Subcutaneous abdominal adipose tissue (tissue), 5 donors: ENCODE data around the gene ACYP2.

Experiments
- H3K27ac ChIP-seq: one replicate; pipeline ENCODE4 v1.7.0; 2013; ENCODE audit warnings: low read depth, mild to moderate bottlenecking, inconsistent platforms, low read length, moderate library complexity
- H3K27me3 ChIP-seq, 5 donors: one replicate each; pipeline ENCODE4 v1.7.0; 2013; ENCODE audit warnings: low read length in 5 of 5, inconsistent platforms in 1 of 5; ENCODE audit not compliant: control insufficient read depth in 5 of 5, insufficient read depth in 4 of 5
- H3K36me3 ChIP-seq, 5 donors: one replicate each; pipeline ENCODE4 v1.7.0; 2013; ENCODE audit warnings: low read length in 5 of 5; ENCODE audit not compliant: control insufficient read depth in 5 of 5, insufficient read depth in 5 of 5
- H3K4me1 ChIP-seq, 5 donors: one replicate each; pipeline ENCODE4 v1.7.0; 2013; ENCODE audit warnings: low read length in 5 of 5, mild to moderate bottlenecking in 3 of 5, moderate library complexity in 1 of 5; ENCODE audit not compliant: control insufficient read depth in 5 of 5, insufficient read depth in 5 of 5
- H3K4me3 ChIP-seq, 5 donors: one replicate each; pipeline ENCODE4 v1.7.0; 2013; ENCODE audit warnings: low read length in 5 of 5, low read depth in 1 of 5
- H3K9ac ChIP-seq, 5 donors: one replicate each; pipeline ENCODE4 v1.7.0; 2013; ENCODE audit warnings: low read length in 5 of 5, mild to moderate bottlenecking in 4 of 5, moderate library complexity in 3 of 5
- H3K9me3 ChIP-seq, 5 donors: one replicate each; pipeline ENCODE4 v1.7.0; 2013; ENCODE audit warnings: low read length in 5 of 5; ENCODE audit not compliant: control insufficient read depth in 5 of 5
- donor health status: healthy.
- donor health status: healthy.
- donor health status: healthy.
- donor health status: healthy.
- donor health status: healthy.

Gene ACYP2

DNA sequence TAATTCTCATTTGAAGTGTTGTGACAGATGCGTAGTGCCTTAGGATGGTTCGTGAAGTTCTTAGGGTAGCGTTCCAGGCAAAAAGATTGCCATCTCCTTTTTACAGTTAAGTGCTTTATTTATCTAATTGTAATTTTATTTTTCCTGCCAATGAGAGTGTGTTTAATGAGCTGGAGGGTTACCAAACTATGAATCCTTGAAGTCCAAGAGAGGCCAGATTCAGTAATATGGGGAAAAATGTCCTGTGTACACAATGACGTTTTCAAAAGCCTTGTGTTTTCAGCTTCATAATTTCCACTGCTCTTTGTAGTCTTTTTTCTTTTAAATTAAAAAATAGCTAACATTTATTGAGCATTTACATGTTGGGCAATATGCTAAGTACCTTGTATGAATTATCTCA, 23.8 kb downstream of the ACYP2 start:
- Histone ChIP-seq H3K4me3 (no peak overlapping the region), H3K36me3 (peaks cover 5 to 13% (median 8%) of the 10 kb centered on the region in 5 donors), H3K27me3 (no peaks in the 10 kb centered on the region)

DNA sequence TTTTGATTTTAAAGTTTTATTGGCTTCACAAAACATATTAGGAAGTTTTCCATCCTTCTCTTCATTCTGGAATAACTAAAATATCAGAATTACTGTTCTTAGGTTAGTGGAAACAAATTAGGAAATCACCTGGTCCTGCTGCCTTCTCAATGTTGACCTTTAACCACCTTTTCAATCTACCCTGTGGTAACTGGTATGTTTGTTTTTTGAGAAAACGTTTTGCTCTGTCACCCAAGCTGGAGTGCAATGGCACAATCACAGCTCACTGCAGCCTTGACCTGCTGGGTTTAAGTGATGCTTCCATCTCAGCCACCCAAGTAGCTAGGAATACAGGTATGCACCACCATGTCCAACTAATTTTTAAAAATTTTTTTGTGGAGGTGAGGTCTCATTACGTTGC, 28.4 kb downstream of the ACYP2 start:
- H3K4me3 ChIP-seq: no peak overlapping the region
- no peaks in the 10 kb centered on the region for H3K27me3 ChIP-seq
- H3K9me3 ChIP-seq: no peaks in the 10 kb centered on the region
- H3K36me3 ChIP-seq: peaks cover 4 to 20% (median 9%) of the 10 kb centered on the region in 5 donors
- H3K4me1 ChIP-seq: no peaks in the 10 kb centered on the region
- H3K27ac ChIP-seq: no peak overlapping the region
- no peak overlapping the region for H3K9ac ChIP-seq

More for the DNA sequence above, 23.8 kb downstream of the ACYP2 start:
- H3K9me3 ChIP-seq: no peaks in the 10 kb centered on the region
- no peak overlapping the region for H3K9ac ChIP-seq
- no peaks in the 10 kb centered on the region for H3K4me1 ChIP-seq
- H3K27ac ChIP-seq: no peak overlapping the region

DNA sequence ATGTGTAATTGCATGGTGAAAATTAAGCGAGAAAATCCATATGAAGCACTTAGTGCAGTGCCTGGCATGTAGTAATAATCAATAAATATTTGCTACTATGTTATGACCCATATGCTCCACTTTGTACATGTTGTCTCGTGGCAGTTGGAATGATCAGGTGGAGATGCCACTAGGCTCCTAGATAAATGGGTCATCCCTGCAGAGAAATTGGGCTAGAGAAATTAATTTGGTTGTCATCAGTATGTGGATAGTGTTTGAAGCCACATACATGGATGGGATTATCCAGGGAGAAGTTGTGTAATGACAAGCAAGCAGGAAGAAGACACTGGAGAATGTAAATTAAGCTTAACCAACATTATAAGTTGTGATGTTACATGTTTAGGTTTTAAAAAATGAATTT, 33.0 kb downstream of the ACYP2 start:
- H3K4me3 ChIP-seq: no peak overlapping the region
- H3K27me3 ChIP-seq: no peaks in the 10 kb centered on the region
- H3K9ac ChIP-seq: no peak overlapping the region
- peaks cover 0 to 6% (median 0%) of the 10 kb centered on the region in 5 donors for H3K4me1 ChIP-seq
- peaks cover 0 to 8% (median 6%) of the 10 kb centered on the region in 5 donors for H3K36me3 ChIP-seq
- peaks cover 0 to 4% (median 0%) of the 10 kb centered on the region in 5 donors for H3K9me3 ChIP-seq
- no peak overlapping the region for H3K27ac ChIP-seq

DNA sequence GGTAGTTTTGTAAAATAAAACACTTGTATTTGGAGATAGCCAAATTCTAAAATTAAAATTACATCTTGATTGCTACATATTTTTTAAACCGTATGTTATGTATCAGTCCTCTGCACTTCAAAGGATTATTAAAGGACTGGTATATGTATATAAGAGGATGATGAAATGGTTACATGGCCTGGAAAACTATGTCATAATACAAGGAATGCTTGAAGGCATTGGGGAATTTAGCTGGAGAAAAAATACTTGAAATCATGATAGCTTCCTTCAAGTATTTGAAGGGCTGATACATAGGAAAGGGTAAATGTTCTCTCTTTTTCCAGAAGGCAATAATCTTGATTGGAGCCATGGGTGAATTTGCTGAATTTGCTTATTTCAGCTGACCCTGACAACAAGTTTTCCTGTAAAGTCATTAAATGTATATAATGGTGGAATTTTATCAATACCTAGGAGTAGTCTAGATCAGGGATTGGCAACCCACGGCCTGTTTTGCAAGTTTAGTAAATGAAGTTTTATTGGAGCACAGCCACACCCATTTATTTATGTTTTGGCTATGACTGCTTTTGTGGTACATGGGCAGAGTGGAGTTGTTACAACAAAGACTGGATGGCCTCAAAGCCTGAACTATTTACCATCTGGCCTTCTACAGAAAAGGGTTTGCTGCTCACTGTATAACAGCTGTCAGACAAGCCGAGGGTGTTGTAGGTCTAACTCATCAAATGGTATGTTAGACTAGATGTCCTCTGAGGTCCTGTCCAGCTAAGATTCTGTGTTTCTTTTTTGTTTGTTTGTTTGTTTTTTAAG, 34.4 kb downstream of the ACYP2 start:
- Histone ChIP-seq H3K9me3 (peaks cover 0 to 4% (median 0%) of the 10 kb centered on the region in 5 donors), H3K27me3 (no peaks in the 10 kb centered on the region), H3K4me3 (no peak overlapping the region), H3K36me3 (peaks cover 0 to 8% (median 6%) of the 10 kb centered on the region in 5 donors), H3K4me1 (peaks cover 0 to 6% (median 0%) of the 10 kb centered on the region in 5 donors), H3K27ac (no peak overlapping the region), H3K9ac (no peak overlapping the region)

DNA sequence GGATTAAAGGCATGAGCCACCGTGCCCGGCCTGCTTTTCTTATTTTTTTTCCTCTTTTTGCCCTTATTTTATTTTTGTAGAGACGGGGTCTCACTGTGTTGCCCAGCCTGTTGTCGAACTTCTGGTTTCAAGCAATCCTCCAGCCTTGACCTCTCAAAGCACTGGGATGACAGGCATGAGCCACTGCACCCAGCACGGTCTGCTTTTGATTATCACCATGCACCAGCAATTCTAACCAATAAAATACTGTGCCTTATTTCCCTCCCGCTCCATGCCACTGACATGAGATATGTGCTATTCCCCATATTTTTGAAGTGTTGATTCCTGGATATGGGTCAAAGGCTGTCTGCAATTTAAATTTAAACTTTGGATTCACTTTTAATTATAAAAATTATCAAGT, 42.9 kb downstream of the ACYP2 start:
- peaks cover 3 to 9% (median 5%) of the 10 kb centered on the region in 5 donors for H3K36me3 ChIP-seq
- peaks cover 0 to 4% (median 0%) of the 10 kb centered on the region in 5 donors for H3K9me3 ChIP-seq
- H3K9ac ChIP-seq: no peak overlapping the region
- H3K27ac ChIP-seq: no peak overlapping the region
- no peak overlapping the region for H3K4me3 ChIP-seq
- H3K4me1 ChIP-seq: no peaks in the 10 kb centered on the region
- H3K27me3 ChIP-seq: no peaks in the 10 kb centered on the region

DNA sequence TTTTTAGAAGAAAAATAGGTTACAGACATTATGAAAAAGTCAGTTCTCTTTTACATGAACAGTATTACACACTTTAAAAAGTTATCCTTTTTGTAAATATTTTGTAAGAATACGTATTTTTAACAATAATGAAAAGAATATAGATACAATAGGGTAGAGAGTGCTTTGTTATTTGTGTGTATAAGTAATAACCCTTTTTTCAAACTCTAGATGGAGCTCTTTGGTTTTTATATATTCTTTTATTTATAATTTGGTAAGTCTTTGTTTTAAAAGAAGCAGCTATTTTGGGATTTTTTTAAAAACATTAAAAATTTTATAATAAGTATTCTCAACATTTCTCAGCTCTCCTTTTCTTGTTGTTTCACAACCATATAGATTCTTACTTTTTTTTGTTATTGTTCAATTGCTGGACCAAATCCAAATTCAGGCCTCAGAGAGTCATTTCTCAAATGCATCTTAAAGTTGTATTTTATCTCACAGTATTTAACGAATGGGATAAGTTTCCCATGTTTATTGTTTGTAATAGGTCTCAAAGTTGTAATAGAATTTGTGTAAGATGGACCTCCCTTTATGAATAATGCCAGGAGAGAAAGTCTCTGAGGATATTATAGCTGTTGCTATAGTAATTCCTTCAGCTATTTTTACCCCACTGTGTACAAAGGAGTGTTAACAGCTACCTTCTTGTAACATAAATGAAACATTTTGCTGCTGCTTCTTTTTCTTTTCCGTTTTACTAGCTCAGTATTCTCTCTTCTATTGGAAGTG, 46.4 kb downstream of the ACYP2 start:
- Histone ChIP-seq H3K9ac (no peak overlapping the region), H3K4me3 (no peak overlapping the region), H3K36me3 (peaks cover 0 to 7% (median 5%) of the 10 kb centered on the region in 5 donors), H3K27ac (no peak overlapping the region), H3K9me3 (no peaks in the 10 kb centered on the region), H3K4me1 (no peaks in the 10 kb centered on the region), H3K27me3 (no peaks in the 10 kb centered on the region)

DNA sequence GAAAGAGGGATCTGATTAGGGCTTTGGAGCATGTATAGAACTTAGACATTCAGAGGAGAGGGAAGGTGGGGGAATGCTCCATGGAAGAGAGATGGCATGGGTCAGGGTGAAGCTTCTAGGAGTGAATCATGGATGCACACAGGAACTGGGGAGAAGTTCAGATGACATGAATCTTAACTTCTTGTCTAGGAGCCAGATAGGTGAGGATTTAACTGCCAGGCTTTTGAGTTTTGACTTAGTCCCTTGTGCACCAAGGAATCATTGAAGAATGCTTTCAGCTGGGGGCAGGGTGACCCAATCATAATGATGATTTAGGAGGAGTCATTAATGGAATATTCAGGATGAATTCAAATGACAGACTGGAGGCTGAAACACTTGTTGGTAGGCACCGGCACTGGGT, 48.7 kb downstream of the ACYP2 start:
- H3K27ac ChIP-seq: no peak overlapping the region
- no peak overlapping the region for H3K9ac ChIP-seq
- H3K9me3 ChIP-seq: no peaks in the 10 kb centered on the region
- H3K4me3 ChIP-seq: no peak overlapping the region
- H3K4me1 ChIP-seq: no peaks in the 10 kb centered on the region
- no peaks in the 10 kb centered on the region for H3K27me3 ChIP-seq
- H3K36me3 ChIP-seq: peaks cover 3 to 7% (median 5%) of the 10 kb centered on the region in 5 donors

DNA sequence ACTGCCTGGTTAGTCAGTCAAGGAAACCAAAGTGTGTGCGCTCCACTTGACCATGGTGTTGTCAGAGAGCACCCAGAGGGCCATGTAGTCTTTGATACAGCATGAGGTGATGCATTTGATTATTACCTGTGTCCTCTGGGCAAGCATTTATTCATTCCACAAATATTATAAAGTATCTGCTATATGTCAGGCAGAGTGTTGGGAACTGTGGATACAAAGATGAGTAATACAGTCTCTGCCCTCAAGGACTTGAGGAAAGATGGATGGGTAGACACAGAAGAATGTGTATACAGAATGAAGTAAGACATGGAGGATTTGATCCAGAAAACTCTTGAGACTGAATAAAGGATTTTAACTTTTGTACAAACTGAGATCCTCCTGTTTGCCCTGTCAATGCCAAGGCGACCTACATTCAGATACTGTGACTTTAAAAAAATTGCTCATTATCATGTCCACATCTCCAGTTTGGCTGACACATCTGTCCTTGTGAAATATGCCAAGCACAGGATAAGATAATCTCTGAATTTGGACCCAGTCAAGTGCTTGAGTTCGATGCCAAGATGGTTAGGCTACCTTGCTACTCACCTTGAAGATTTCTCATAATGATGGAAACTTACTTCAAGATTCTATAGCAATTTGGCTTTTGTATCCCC, 50.8 kb downstream of the ACYP2 start:
- Histone ChIP-seq H3K27ac (no peak overlapping the region), H3K27me3 (no peaks in the 10 kb centered on the region), H3K36me3 (peaks cover 0 to 3% (median 0%) of the 10 kb centered on the region in 5 donors), H3K4me1 (no peaks in the 10 kb centered on the region), H3K4me3 (no peak overlapping the region), H3K9me3 (no peaks in the 10 kb centered on the region), H3K9ac (no peak overlapping the region)

DNA sequence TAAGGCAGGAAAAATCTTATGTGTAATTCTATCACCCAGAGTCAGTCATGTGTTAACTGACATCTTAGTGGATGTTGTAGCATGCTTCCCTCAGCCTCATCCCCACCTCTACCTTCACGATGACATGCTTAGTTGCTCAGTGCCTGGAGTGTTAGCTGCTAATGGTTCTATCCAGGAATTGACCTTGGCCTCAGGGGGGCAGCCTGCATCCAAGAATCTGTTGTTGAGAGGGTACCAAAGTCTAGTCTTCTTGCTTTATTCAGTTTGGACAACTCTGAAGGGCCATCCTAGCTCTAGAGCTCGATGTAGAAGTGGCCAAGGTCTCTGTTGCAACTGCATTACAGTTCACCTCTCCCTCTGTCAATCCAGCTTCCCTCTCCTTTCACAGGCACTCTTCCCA, 61.2 kb downstream of the ACYP2 start:
- Histone ChIP-seq H3K9me3 (no peaks in the 10 kb centered on the region), H3K27me3 (no peaks in the 10 kb centered on the region), H3K36me3 (peaks cover 0 to 3% (median 0%) of the 10 kb centered on the region in 5 donors), H3K4me3 (no peak overlapping the region), H3K9ac (no peak overlapping the region), H3K27ac (no peak overlapping the region), H3K4me1 (peaks cover 0 to 5% (median 0%) of the 10 kb centered on the region in 5 donors)

DNA sequence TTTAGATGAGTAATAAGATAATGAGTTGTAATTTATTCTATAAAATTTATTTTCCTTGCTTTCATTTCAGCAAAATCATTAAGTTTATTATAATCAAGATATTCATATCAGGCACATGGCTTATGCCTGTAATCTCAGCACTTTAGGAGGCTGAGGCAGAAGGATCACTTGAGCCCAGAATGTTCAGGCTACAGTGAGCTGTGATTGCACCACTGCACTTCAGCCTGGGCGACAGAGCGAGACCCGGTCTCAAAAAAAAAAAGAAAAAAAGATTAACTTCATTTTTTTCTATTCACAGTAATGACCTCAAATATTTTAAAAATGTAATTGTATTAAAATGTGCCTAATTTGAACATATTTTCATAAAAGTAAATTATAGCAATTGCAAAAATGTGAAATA, 67.9 kb downstream of the ACYP2 start:
- H3K36me3 ChIP-seq: peaks cover 0 to 10% (median 2%) of the 10 kb centered on the region in 5 donors
- no peaks in the 10 kb centered on the region for H3K27me3 ChIP-seq
- H3K27ac ChIP-seq: no peak overlapping the region
- H3K4me1 ChIP-seq: no peaks in the 10 kb centered on the region
- no peaks in the 10 kb centered on the region for H3K9me3 ChIP-seq
- H3K4me3 ChIP-seq: no peak overlapping the region
- no peak overlapping the region for H3K9ac ChIP-seq
